Keratinocyte (primary cell): ENCODE measurements around the gene ECI1.

Source experiments
- CTCF ChIP-seq, 3 experiments: IDR thresholded peaks in 1 of 3; conservative IDR thresholded peaks in 1 of 3; optimal IDR thresholded peaks in 1 of 3; 2 replicates in 2 of 3; 3 replicates in 1 of 3; pipeline versions ENCODE3 to v1.5.1; 2011; ENCODE audit warnings: low read length in 3 of 3, mild to moderate bottlenecking in 3 of 3, moderate library complexity in 2 of 3, control low read depth in 1 of 3, inconsistent platforms in 1 of 3; ENCODE audit not compliant: insufficient read depth in 2 of 3; ENCODE audit errors: extremely low read depth in 1 of 3
- EZH2 ChIP-seq: IDR thresholded peaks from one replicate; pipeline ENCODE4 v1.6.1; 2012; ENCODE audit warnings: inconsistent platforms, mild to moderate bottlenecking, low read length, moderate library complexity

- no peak for TF ChIP-seq CTCF (optimal IDR thresholded peaks at IDR 0.05 in 1 of 3, IDR thresholded peaks at IDR 0.05 in 1 of 3, conservative IDR thresholded peaks at IDR 0.05 in 1 of 3; ENCODE audit: extremely low read depth in 1 of 3, insufficient read depth in 2 of 3, low read length in 3 of 3)
- no peak for TF ChIP-seq EZH2
These were observed 43.8 kb upstream of the ECI1 start for GRCh38 chr16:2295056-2295798.
